ENCODE results near the gene MED15.

MED15 gene

DNA sequence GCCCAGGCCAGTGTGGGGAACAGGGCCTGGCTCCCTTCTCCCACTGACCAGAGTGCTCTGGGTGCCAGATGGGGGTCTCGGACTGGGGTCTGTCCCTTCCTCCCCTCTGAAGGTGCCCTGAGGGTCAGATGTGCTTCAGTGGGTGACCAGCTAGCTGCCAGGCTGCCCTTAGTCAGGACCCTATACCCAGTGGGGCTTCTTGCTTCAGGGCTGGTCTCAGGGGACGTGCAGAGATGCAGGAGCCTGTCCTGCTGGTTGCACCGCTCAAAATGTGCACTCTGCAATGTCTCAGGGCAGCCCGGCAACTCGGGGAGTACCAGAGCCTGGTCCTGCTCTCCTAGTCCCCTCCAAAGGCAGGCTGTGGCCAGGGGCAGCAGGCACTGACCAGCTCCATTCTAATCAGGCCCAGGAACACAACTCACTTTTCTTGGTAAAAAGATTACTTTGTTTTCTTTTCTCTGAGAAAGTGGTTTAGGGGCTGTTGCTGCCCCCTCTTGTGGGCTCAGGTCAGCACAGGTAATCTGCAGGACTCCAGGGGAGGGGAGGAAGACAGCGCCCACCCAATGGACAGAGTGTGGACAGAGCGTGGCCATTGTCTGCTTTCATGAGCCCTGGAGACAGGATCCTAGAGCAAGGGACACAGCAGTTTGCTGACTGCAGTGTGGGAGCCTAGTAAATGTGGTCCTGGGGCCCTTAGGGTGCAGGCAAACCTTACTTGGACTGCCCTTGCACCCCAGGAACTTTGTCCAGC lies 80.9 kb downstream of the MED15 start:
- H3K27me3 ChIP-seq (replicated peaks; ENCODE audit: control insufficient read depth, insufficient read depth, low read length), result no peaks in the 10 kb centered on the region
- H3K36me3 ChIP-seq (ENCODE audit: control insufficient read depth, insufficient read depth, low read length), result peaks cover 21% of the 10 kb centered on the region
- no peak overlapping the region for H3K4me3 ChIP-seq (replicated peaks; ENCODE audit: low read depth, low read length)
- DNase-seq (ENCODE audit: extremely low read depth, insufficient read length), result peak; percentile 6
- TF ChIP-seq, protein P1, sequence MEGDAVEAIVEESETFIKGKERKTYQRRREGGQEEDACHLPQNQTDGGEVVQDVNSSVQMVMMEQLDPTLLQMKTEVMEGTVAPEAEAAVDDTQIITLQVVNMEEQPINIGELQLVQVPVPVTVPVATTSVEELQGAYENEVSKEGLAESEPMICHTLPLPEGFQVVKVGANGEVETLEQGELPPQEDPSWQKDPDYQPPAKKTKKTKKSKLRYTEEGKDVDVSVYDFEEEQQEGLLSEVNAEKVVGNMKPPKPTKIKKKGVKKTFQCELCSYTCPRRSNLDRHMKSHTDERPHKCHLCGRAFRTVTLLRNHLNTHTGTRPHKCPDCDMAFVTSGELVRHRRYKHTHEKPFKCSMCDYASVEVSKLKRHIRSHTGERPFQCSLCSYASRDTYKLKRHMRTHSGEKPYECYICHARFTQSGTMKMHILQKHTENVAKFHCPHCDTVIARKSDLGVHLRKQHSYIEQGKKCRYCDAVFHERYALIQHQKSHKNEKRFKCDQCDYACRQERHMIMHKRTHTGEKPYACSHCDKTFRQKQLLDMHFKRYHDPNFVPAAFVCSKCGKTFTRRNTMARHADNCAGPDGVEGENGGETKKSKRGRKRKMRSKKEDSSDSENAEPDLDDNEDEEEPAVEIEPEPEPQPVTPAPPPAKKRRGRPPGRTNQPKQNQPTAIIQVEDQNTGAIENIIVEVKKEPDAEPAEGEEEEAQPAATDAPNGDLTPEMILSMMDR (IDR thresholded peaks at IDR 0.05; ENCODE audit: insufficient read depth, low read length, poor library complexity, severe bottlenecking), result no peak

DNA sequence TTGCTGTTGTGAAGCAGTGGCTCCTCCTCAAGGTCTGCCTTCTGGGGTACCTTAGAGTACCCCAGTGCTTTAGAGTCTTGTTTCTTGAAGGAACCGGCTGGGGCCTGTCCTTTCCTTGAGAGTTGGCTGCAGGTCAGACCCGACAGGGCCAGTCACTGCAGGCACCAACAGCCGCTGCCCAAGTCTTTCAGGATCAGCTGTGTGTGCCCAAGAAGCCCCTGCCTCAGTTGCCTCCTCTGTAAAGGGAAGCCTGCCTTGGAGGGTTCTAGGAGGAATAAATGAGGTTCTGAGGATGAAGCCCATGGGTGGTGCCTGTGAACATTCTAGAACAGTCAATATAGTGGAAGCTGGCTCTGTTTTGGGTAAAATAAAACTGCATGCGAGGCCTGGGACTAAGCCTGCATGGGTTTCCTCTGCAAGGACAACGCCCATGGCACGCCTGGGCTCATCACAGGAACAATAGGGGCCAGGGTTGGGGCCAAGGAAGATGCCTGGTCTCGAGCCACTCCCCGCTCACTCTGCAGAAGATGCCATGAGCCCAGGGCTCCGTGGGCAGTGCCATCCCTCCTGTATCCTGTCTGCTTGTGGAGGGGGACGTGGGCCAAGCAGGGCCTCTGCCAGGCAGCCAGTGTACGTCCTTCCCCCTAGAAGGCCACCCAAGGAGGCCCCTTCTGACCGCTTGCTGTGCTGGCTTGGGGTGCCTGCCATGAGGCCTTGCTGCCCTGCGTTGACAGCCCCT lies 81.6 kb downstream of the MED15 start:
- DNase-seq (ENCODE audit: extremely low read depth, insufficient read length), result peak; percentile 19
- Histone ChIP-seq H3K4me3 (replicated peaks; ENCODE audit: low read depth, low read length) (no peak overlapping the region), H3K27me3 (replicated peaks; ENCODE audit: control insufficient read depth, insufficient read depth, low read length) (no peaks in the 10 kb centered on the region), H3K36me3 (ENCODE audit: control insufficient read depth, insufficient read depth, low read length) (peaks cover 16% of the 10 kb centered on the region)
- TF ChIP-seq, protein P1 (IDR thresholded peaks at IDR 0.05; ENCODE audit: insufficient read depth, low read length, poor library complexity, severe bottlenecking), result no peak

DNA sequence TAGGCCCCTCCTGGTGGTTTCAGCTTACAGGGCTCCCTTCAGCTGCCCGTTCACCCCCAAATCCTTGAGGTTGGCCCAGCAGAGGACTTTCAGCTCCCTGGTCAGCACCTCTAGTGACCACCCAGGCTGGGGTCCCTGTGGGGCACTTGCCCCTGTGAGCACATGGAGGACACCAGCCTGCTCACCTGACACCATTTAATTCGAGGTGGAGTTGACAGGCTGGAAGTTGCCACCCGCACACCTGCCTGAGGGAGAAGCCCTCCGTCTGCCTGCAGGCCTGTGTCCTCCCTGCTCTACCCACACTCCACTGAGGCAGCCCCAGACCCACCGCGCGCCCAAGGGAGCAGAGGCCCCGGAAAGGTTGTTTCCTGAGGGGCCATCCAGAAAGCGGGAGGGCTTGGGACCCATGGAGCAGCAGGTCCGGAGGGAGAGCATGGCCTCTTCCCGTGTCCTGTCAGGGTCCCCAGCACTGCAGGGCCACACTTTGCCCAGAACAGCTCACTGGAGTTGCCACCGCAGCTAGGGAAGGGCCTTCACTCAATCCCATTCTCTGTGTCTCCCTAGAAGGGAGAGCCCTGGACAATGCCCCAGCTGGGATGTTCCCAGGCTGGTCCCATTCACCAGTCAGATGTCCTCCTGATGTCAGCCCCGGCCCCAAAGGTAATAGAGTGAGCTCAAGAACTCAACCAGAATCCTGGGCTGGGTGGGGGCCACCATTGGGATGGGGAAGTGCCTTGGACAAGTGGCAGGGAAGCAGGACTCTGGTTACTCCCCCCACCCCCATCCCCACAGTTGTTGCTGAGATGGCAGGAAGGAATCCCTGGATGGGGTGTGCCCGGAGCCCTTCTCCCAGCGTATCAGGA lies 82.4 kb downstream of the MED15 start:
- peaks cover 12% of the 10 kb centered on the region for H3K36me3 ChIP-seq (ENCODE audit: control insufficient read depth, insufficient read depth, low read length)
- DNase-seq (ENCODE audit: extremely low read depth, insufficient read length), result peak; percentile 13
- TF ChIP-seq, protein P1 (IDR thresholded peaks at IDR 0.05; ENCODE audit: insufficient read depth, low read length, poor library complexity, severe bottlenecking), result no peak
- no peak overlapping the region for H3K4me3 ChIP-seq (replicated peaks; ENCODE audit: low read depth, low read length)
- H3K27me3 ChIP-seq (replicated peaks; ENCODE audit: control insufficient read depth, insufficient read depth, low read length), result no peaks in the 10 kb centered on the region

DNA sequence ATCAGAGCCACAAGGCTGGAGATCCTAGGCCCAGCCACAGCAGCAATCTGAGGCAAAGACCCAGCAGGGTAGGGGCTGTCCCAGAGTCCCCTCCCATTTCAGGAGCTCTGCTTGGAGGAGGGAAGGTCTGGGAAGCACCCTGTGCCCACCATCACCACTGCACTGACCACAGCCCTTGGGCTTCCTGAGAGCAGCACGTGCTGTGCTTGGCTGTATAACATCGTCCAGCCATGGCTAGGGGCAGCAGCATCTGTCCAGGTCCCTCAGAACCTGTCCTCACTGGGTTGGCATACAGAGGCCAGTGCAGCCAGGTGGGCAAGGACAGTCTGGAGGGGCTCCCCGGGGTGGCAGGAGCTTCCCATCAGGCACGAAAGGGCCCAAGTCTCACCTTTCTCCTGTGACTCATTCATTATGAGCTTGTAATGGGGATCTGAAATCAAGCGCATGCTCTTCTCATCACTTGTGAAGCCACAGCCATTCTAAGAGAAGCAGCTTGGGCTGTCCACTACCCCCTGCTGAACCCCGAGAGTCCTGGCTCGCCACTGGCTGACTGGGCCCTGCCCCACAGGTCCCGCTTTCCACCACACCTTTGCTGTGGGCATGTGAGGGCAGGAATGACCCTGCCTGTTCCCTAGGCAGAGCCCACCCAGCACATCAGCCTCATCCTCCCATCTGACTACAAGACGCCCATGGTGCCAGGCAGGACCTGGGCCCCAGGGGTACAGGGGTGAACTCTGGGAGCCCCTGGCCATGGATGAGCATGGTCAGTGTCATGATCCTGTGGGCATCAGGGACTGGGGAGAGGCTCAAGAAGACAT lies 83.3 kb downstream of the MED15 start:
- Histone ChIP-seq H3K27me3 (replicated peaks; ENCODE audit: control insufficient read depth, insufficient read depth, low read length) (no peaks in the 10 kb centered on the region), H3K4me3 (replicated peaks; ENCODE audit: low read depth, low read length) (no peak overlapping the region), H3K36me3 (ENCODE audit: control insufficient read depth, insufficient read depth, low read length) (peaks cover 5% of the 10 kb centered on the region)
- no peak for DNase-seq (ENCODE audit: extremely low read depth, insufficient read length)
- TF ChIP-seq, protein P1 (IDR thresholded peaks at IDR 0.05; ENCODE audit: insufficient read depth, low read length, poor library complexity, severe bottlenecking), result no peak

DNA sequence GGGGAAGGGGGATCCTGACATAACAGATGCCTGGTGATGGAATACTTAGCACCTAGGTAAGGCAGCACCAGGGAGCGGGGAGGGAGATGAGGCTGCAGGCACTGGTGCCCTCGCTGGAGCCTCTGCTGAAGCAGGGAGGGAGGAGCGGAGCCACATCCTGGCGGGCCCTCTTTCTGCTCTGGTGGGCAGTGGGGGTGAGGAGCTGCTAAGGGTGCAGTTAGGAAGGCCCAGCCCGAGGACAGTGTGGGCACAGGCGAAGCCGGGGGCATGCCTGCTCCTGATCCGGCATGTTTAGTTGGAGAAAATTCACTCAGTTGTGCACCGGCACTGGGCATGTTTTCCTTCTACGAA lies 83.9 kb downstream of the MED15 start:
- no peak for DNase-seq (ENCODE audit: extremely low read depth, insufficient read length)
- Histone ChIP-seq H3K27me3 (replicated peaks; ENCODE audit: control insufficient read depth, insufficient read depth, low read length) (no peaks in the 10 kb centered on the region), H3K36me3 (ENCODE audit: control insufficient read depth, insufficient read depth, low read length) (peaks cover 4% of the 10 kb centered on the region), H3K4me3 (replicated peaks; ENCODE audit: low read depth, low read length) (no peak overlapping the region)
- TF ChIP-seq, protein P1 (IDR thresholded peaks at IDR 0.05; ENCODE audit: insufficient read depth, low read length, poor library complexity, severe bottlenecking), result no peak
